HUES64 (cell line): Measurements from ENCODE around the gene SEMA4D. TPM values are rescaled to one million over a fixed set of nuclear protein-coding genes. Genes with fewer than 3 reads are reported as not detected.

Experiments used
- H3K27ac ChIP-seq: 2 replicates; pipeline ENCODE4 v1.7.0; 2013; ENCODE audit warnings: low read depth, low read length, inconsistent platforms
- H3K27me3 ChIP-seq: 2 replicates; pipeline ENCODE4 v1.6.1; 2013; ENCODE audit warnings: mild to moderate bottlenecking, low read length; ENCODE audit not compliant: insufficient read depth
- H3K36me3 ChIP-seq: 2 replicates; pipeline ENCODE4 v1.6.1; 2013; ENCODE audit warnings: mild to moderate bottlenecking, low read length; ENCODE audit not compliant: insufficient read depth
- H3K4me1 ChIP-seq: 2 replicates; pipeline ENCODE4 v1.6.1; 2013; ENCODE audit warnings: mild to moderate bottlenecking, low read length, moderate library complexity; ENCODE audit not compliant: insufficient read depth
- H3K4me3 ChIP-seq: 2 replicates; pipeline ENCODE4 v1.5.1; 2013; ENCODE audit warnings: mild to moderate bottlenecking, low read length, moderate library complexity
- H3K9ac ChIP-seq: 2 replicates; pipeline ENCODE4 v1.6.1; 2013; ENCODE audit warnings: mild to moderate bottlenecking, low read depth, low read length
- H3K9me3 ChIP-seq: 2 replicates; pipeline ENCODE4 v1.6.1; 2013; ENCODE audit warnings: low read depth, low read length; ENCODE audit not compliant: insufficient read depth
- WGBS: fragments of 150-250, 120-280 bp; methylation state at CpG from one replicate; pipeline ENCODE4 v1.1.7; 2013; ENCODE audit warnings: missing lambda C conversion rate; 5-methylcytosine and 5-hydroxymethylcytosine counted together
- polyA plus RNA-seq, 2 experiments: library from polyadenylated mRNA; stranded (reverse); fragments of 50-300 nt; gene quantifications; one replicate each; pipeline ENCODE4 v1.2.3, GENCODE V29; 2013

The SEMA4D gene, protein sequence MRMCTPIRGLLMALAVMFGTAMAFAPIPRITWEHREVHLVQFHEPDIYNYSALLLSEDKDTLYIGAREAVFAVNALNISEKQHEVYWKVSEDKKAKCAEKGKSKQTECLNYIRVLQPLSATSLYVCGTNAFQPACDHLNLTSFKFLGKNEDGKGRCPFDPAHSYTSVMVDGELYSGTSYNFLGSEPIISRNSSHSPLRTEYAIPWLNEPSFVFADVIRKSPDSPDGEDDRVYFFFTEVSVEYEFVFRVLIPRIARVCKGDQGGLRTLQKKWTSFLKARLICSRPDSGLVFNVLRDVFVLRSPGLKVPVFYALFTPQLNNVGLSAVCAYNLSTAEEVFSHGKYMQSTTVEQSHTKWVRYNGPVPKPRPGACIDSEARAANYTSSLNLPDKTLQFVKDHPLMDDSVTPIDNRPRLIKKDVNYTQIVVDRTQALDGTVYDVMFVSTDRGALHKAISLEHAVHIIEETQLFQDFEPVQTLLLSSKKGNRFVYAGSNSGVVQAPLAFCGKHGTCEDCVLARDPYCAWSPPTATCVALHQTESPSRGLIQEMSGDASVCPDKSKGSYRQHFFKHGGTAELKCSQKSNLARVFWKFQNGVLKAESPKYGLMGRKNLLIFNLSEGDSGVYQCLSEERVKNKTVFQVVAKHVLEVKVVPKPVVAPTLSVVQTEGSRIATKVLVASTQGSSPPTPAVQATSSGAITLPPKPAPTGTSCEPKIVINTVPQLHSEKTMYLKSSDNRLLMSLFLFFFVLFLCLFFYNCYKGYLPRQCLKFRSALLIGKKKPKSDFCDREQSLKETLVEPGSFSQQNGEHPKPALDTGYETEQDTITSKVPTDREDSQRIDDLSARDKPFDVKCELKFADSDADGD
- polyA plus RNA-seq (2013, experiment 1 of 2): 17.5 TPM
- polyA plus RNA-seq (2013, experiment 2 of 2): 22.6 TPM

DNA sequence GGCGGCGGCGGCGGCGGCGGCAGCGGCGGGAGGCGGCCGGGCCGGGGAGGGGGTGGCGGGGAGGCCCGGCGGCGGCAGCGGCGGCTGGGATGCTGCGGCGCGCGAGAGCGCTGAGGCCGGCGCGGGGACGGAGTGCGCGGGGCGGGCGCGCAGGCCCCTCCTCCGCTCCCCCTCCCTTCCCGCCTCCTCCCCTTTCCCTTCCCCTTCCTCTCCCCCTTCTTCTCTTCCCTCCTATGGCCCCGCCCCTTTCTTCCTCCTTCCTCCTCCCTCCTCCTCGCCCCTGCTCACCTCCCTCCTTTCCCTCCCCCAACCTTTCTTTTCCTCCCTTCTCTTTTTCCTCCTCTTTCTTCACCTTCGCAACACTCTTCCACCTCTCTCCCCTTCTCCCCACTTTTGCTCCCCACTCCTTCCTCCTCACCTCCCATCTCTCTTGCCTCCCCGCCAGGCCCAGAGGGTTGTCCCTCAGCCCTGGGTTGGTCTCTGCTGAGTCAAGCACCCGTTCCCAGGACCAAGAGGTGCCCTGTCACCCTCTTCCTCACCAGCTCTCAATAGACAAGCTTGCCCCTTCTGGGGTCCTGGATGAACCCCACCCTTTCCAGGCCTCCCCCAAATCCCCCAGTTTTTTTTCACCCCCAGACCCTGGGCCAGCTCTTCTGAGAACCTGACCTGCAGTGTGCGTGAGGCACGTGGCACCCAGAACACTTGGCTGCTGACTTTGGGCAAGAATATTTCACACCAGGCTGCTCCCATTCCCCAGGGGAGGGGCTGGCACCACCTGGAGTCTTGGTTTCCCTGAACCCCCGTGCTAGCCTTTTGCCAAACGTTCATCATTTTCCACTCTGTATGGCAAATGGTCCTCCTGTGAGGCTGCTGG lies at the start of gene SEMA4D:
Gene SEMA4D (minus strand): TSS at position 136 of the 874 bp plus-strand sequence. CDS start 92,657 bp downstream, outside the sequence.
- H3K4me3 ChIP-seq: peak within 1 kb of the TSS; percentile 68
- H3K27ac ChIP-seq: peak within 1 kb of the TSS; percentile 13
- 10% methylated on average over 42 of the region's 42 CpGs for WGBS
- no peaks in the 10 kb centered on the region for H3K27me3 ChIP-seq
- peaks cover 45% of the 10 kb centered on the region for H3K4me1 ChIP-seq
- no peaks in the 10 kb centered on the region for H3K9me3 ChIP-seq
- H3K36me3 ChIP-seq: no peaks in the 10 kb centered on the region
- peak within 1 kb of the TSS; percentile 57 for H3K9ac ChIP-seq

DNA sequence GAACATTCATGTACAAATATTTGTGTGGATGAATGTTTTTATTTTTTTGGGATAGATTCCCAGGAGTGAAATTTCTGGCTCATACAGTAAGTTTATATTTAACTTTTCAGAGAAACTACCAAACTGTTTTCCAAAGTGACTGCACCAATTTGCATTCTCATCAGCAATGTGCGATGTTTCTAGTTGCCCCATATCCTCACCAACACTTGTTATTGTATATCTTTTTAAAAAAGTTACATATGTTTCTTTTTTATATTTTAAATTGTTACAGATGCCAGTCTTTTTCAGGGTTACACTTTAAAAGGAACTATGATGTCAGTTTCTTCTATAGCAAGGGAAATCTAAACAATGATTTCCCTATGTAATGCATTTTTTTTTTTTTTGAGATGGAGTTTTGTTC lies 49.1 kb upstream of the SEMA4D start:
- peaks cover 10% of the 10 kb centered on the region for H3K9me3 ChIP-seq
- no peaks in the 10 kb centered on the region for H3K27me3 ChIP-seq
- 100% methylated on average over 1 of the region's 1 CpG for whole genome bisulfite sequencing
- no peak overlapping the region for H3K9ac ChIP-seq
- H3K27ac ChIP-seq: no peak overlapping the region
- no peaks in the 10 kb centered on the region for H3K36me3 ChIP-seq
- H3K4me1 ChIP-seq: peaks cover 4% of the 10 kb centered on the region; the same call in 1 of the 2 replicates
- H3K4me3 ChIP-seq: no peak overlapping the region

DNA sequence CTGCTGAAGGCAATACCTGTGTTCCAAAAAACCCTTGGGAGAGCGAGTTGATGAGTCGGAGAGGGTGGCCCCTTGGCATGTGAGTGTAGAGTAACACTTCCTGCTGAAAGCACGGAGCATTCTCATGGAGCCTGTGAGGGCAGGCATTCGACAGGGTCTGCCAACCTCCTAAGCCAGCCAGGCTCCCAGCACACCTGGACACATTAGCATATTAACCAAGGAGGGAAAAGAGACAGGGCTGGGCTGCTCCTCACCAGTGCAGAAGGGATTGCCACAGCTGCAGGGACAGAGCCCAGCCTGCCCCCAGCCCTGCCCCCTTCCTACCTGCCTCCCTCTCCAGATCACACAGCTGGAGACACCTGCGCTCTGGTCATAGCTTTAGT lies 46.4 kb upstream of the SEMA4D start:
- 80% methylated on average over 5 of the region's 5 CpGs for WGBS
- Histone ChIP-seq H3K4me1 (peaks cover 4% of the 10 kb centered on the region; the same call in 1 of the 2 replicates), H3K27me3 (no peaks in the 10 kb centered on the region), H3K9me3 (peaks cover 10% of the 10 kb centered on the region), H3K27ac (no peak overlapping the region), H3K4me3 (no peak overlapping the region), H3K9ac (no peak overlapping the region), H3K36me3 (no peaks in the 10 kb centered on the region)

DNA sequence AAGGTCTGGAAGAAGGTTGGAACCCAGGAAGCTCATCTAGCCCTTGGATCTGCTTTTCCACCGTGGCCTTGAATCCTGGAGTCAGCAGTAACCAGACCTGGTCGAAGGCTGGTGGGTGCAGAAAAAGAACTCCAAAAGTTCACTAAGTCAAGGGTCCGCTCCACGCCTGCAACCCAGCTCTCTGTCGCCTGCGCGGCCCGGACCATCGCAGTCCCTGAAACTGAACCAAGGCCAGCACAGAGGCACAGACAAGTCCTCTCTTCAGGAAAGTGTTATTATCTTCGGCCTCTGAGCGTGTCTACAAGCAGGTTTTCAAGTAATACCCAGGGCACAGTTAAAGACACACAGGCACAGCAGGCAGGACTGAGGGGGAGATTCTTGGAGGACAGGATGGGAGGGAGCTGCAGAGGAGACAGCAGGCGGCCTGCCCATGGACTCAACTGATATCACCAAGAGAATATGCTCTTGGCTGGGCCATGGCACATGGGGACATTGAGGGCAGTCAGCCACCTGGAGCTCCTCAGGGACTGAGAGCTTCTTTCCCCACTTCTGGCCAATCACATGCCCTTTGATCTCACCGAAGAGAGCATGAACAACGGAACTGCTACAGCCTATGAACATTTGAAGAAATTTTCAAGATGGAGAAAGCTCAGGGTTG lies 45.8 kb upstream of the SEMA4D start:
- no peak overlapping the region for H3K4me3 ChIP-seq
- H3K9ac ChIP-seq: no peak overlapping the region
- no peaks in the 10 kb centered on the region for H3K36me3 ChIP-seq
- peaks cover 4% of the 10 kb centered on the region; the same call in 1 of the 2 replicates for H3K4me1 ChIP-seq
- 92% methylated on average over 14 of the region's 14 CpGs for WGBS
- no peaks in the 10 kb centered on the region for H3K27me3 ChIP-seq
- peaks cover 10% of the 10 kb centered on the region for H3K9me3 ChIP-seq
- no peak overlapping the region for H3K27ac ChIP-seq

DNA sequence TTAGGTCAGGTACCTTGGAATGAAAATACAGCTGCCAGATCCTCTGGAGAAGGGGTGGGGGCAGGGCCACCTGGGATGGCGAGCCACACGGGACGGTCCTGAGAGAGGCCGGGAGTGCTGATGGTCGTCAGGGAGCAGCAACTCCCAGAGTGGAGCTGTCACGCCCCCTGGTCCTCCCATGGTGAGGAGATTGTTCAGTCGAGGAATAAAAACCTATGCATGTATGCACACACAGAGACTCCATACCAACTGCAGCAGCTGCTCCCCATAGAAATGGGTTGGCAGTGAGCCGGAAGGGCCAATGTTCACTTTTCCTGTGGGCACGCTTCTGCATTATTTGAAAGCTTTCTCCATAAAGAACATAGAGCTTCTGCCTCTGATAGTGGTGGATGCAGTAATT lies 45.2 kb upstream of the SEMA4D start:
- H3K9me3 ChIP-seq: peaks cover 10% of the 10 kb centered on the region
- H3K27ac ChIP-seq: no peak overlapping the region
- H3K36me3 ChIP-seq: no peaks in the 10 kb centered on the region
- no peak overlapping the region for H3K9ac ChIP-seq
- no peaks in the 10 kb centered on the region for H3K27me3 ChIP-seq
- 94% methylated on average over 9 of the region's 9 CpGs for WGBS
- H3K4me3 ChIP-seq: no peak overlapping the region
- 0 out of 2 replicates have a peak, but pooled peaks cover 4% of the 10 kb centered on the region for H3K4me1 ChIP-seq

DNA sequence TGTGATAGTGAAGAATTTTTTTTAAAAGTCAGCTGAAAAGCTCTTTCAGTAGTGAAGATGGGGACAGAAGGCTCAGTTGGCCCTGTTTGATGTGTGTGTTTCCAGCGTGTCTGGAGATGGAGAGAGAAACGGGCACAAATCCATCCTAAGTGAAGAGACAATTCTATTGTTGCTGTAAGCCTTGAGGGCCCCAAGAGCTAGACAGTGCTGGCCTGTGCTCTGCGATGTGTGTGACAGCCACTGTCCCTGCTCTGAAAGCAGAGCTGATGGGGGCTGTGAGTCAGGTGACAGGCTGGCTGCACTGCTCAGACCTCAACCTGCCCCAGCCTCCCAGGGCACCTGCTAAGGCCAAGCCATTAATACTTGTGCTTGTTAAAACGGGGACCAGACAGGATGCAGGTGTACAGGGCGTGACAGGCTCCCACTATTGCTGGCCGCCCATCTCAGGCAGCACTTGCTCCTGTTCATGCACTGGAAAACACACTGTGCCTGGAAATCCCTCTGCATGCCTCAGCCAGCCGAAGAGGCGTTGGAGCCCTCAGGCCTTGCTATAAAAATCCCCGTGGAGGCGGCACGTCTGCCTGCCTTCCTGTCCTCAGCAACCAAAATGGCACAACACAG lies 44.6 kb upstream of the SEMA4D start:
- no peak overlapping the region for H3K4me3 ChIP-seq
- 90% methylated on average over 11 of the region's 11 CpGs for WGBS
- no peaks in the 10 kb centered on the region for H3K27me3 ChIP-seq
- H3K9me3 ChIP-seq: peaks cover 10% of the 10 kb centered on the region
- 0 out of 2 replicates have a peak, but pooled peaks cover 4% of the 10 kb centered on the region for H3K4me1 ChIP-seq
- H3K36me3 ChIP-seq: no peaks in the 10 kb centered on the region
- H3K27ac ChIP-seq: no peak overlapping the region
- H3K9ac ChIP-seq: no peak overlapping the region

DNA sequence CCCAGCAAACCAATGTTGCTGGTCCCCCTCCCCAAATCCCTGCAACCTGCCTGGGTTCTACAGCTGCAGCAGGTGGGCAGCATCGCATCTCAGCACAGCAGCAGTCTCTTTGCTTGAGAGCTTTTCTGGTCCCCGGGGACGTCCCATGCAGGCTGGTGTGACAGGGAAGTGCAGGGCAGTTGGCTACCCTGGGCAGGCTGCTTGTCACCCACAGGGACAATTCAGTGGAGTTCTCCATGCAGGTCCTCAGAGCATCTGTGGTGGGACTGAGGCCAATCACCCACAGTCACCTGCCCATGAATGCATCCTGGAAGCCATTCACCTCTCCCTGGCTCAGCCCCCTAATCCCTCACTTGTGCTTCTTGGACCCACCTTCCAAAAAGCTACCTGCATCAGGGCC lies 43.9 kb upstream of the SEMA4D start:
- Histone ChIP-seq H3K9ac (no peak overlapping the region), H3K36me3 (no peaks in the 10 kb centered on the region), H3K4me3 (no peak overlapping the region), H3K4me1 (0 out of 2 replicates have a peak, but pooled peaks cover 4% of the 10 kb centered on the region), H3K9me3 (peaks cover 10% of the 10 kb centered on the region), H3K27me3 (no peaks in the 10 kb centered on the region), H3K27ac (no peak overlapping the region)
- 89% methylated on average over 3 of the region's 3 CpGs for WGBS

DNA sequence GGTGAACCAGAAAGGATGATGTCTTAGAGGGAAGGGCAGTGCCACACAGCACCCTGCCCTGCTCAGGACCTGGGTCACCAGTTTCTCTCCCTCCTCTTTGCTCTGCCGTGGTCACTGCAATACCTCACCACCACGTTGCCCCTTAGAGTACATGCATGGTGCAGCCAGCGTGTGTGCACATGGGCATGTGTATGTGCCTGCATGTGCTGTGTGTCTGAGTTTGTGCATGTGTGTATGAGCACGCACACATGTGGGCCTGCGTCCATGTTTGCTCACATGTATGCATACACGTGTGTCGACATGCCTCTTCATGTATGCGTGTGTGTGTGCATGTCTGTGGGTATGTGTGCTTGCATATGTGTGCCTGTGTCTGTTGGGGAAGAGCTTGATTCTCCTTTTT lies 41.5 kb upstream of the SEMA4D start:
- H3K4me1 ChIP-seq: 0 out of 2 replicates have a peak, but pooled peaks cover 4% of the 10 kb centered on the region
- H3K27ac ChIP-seq: no peak overlapping the region
- no peak overlapping the region for H3K9ac ChIP-seq
- H3K9me3 ChIP-seq: no peaks in the 10 kb centered on the region
- no peaks in the 10 kb centered on the region for H3K36me3 ChIP-seq
- WGBS: 85% methylated on average over 8 of the region's 8 CpGs
- H3K27me3 ChIP-seq: no peaks in the 10 kb centered on the region
- no peak overlapping the region for H3K4me3 ChIP-seq

DNA sequence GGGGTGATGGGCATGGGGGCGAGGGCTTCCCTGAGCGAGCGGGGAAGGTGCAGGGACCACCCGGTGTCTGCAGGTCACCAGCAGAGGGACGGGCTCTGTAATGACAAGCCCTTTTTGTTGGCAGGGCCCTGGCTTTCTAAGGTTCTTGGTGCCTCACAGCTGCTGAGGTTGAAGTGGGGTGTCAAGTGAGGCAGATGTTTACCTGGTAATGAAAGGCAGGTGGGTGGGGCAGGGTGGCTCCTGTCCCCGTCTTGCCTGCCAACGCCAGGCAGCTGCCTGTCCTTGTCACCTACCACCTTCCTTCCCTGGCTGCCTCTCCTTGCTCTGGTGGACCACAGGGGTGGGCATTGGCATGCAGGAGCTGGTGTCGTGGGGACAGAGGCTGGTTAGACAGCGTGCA lies 41.0 kb upstream of the SEMA4D start:
- Histone ChIP-seq H3K36me3 (no peaks in the 10 kb centered on the region), H3K4me3 (no peak overlapping the region), H3K9me3 (no peaks in the 10 kb centered on the region), H3K4me1 (0 out of 2 replicates have a peak, but pooled peaks cover under 1% of the 10 kb centered on the region), H3K27me3 (no peaks in the 10 kb centered on the region), H3K27ac (no peak overlapping the region), H3K9ac (no peak overlapping the region)
- 90% methylated on average over 9 of the region's 9 CpGs for WGBS

DNA sequence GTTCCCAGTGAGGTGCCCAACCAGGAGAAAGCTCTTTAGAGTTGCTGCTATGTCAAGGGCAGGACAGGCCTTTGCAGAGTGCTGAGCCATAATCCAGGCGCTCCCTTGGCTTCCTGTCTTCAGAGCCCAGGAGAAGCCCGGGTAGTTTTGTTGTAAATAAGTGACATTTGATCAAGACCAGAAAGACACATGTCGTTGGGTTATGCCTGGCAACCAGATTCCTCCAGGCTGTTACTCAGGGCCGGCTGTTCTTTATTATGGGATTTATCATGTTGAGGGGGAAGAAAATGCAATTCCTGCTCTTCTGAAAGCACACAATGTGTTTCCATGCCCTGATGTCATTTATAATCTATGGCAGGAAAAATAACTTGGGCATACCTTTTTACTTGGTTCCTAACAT lies 39.3 kb upstream of the SEMA4D start:
- Histone ChIP-seq H3K4me3 (no peak overlapping the region), H3K27me3 (no peaks in the 10 kb centered on the region), H3K4me1 (no peaks in the 10 kb centered on the region), H3K27ac (no peak overlapping the region), H3K9me3 (no peaks in the 10 kb centered on the region), H3K36me3 (no peaks in the 10 kb centered on the region), H3K9ac (no peak overlapping the region)
- 93% methylated on average over 4 of the region's 4 CpGs for WGBS
